HG03064 (cell line): ENCODE data around the gene CPNE6.
"Not testable (repeated sequence)": the region's sequence is repeated elsewhere in the genome, so short reads cannot be mapped to it uniquely, and the experiment has no call there.

Experiments
- ATAC-seq: cut with Tn5 transposase; IDR thresholded peaks from one replicate; pipeline ENCODE4 v1.9.1; 2021; ENCODE audit warnings: low read depth; ENCODE audit not compliant: unreplicated experiment

Gene CPNE6

GRCh38 chr14:24071144-24071697 is at the start of gene CPNE6:
Gene CPNE6 (plus strand): TSS chr14:24071562. CDS start chr14:24072937, 1,375 bp downstream.
- no peak for ATAC-seq

GRCh38 chr14:24024939-24025418 is 46.4 kb upstream of the CPNE6 start:
- not testable (repeated sequence) for ATAC-seq

GRCh38 chr14:24029687-24030086 is 41.7 kb upstream of the CPNE6 start:
- not testable (repeated sequence) for ATAC-seq

- ATAC-seq: not testable (repeated sequence)
Measured at GRCh38 chr14:24031331-24031730, 40.0 kb upstream of the CPNE6 start.

- no peak for ATAC-seq
Measured at GRCh38 chr14:24032727-24033418, 38.5 kb upstream of the CPNE6 start.

- ATAC-seq: not testable (repeated sequence)
Measured at GRCh38 chr14:24035769-24036168, 35.6 kb upstream of the CPNE6 start.

- peak; percentile 63 for ATAC-seq
Measured at GRCh38 chr14:24036169-24036962, 35.0 kb upstream of the CPNE6 start.

GRCh38 chr14:24036963-24037657 is 34.3 kb upstream of the CPNE6 start:
- not testable (repeated sequence) for ATAC-seq

GRCh38 chr14:24037658-24038037 is 33.7 kb upstream of the CPNE6 start:
- ATAC-seq: no peak

GRCh38 chr14:24038686-24039085 is 32.7 kb upstream of the CPNE6 start:
- ATAC-seq: no peak

GRCh38 chr14:24040692-24041091 is 30.7 kb upstream of the CPNE6 start:
- ATAC-seq: no peak

- ATAC-seq: no peak
Measured at GRCh38 chr14:24042746-24043145, 28.6 kb upstream of the CPNE6 start.

- ATAC-seq: not testable (repeated sequence)
Measured at GRCh38 chr14:24049002-24049401, 22.4 kb upstream of the CPNE6 start.

- not testable (repeated sequence) for ATAC-seq
Measured at GRCh38 chr14:24050753-24051152, 20.6 kb upstream of the CPNE6 start.

- no peak for ATAC-seq
Measured at GRCh38 chr14:24051176-24051788, 20.1 kb upstream of the CPNE6 start.

GRCh38 chr14:24051789-24052655 is 19.3 kb upstream of the CPNE6 start, which contains the start of gene CARMIL3:
Gene CARMIL3 (plus strand): TSS chr14:24052009. CDS start chr14:24052154, 145 bp downstream.
- ATAC-seq: peak; percentile 72

GRCh38 chr14:24052656-24053547 is 18.5 kb upstream of the CPNE6 start:
- no peak for ATAC-seq
